Spleen (tissue), 11 donors: Measurements from ENCODE around the gene ZFAND4. TPM values are rescaled to one million over a fixed set of nuclear protein-coding genes. Genes with fewer than 3 reads are reported as not detected.

Experiments used
- DNase-seq: peaks from one replicate; pipeline ENCODE4 v3.0.0-alpha.2; 2020
- H3K27ac ChIP-seq, 8 donors: fragments of 200-600 bp; sonication (generic) in 7 of 8; 1 replicate in 4 of 8; 2 replicates in 4 of 8; pipeline versions ENCODE4 v1.5.0 to v1.8.0; 2016 to 2021; ENCODE audit warnings: inconsistent platforms in 4 of 8, mild to moderate bottlenecking in 4 of 8, moderate library complexity in 1 of 8
- H3K27me3 ChIP-seq, 7 donors: fragments of 200-600 bp; sonication (generic) in 6 of 7; replicated peaks in 1 of 7; 1 replicate in 4 of 7; 2 replicates in 3 of 7; pipeline versions ENCODE4 v1.5.0 to v1.8.0; 2016 to 2021; ENCODE audit warnings: inconsistent platforms in 3 of 7, mild to moderate bottlenecking in 1 of 7
- H3K36me3 ChIP-seq, 6 donors: fragments of 200-600 bp; sonication (generic) in 5 of 6; 1 replicate in 4 of 6; 2 replicates in 2 of 6; pipeline versions ENCODE4 v1.5.0 to v1.8.0; 2016 to 2021; ENCODE audit warnings: inconsistent platforms in 2 of 6
- H3K4me1 ChIP-seq, 6 donors: fragments of 200-600 bp; sonication (generic) in 5 of 6; 1 replicate in 3 of 6; 2 replicates in 3 of 6; pipeline versions ENCODE4 v1.5.0 to v1.8.0; 2016 to 2021; ENCODE audit warnings: inconsistent platforms in 3 of 6
- H3K4me3 ChIP-seq, 8 donors: fragments of 200-600 bp; sonication (generic) in 7 of 8; 1 replicate in 4 of 8; 2 replicates in 4 of 8; pipeline versions ENCODE4 v1.5.0 to v1.8.0; 2016 to 2021; ENCODE audit warnings: inconsistent platforms in 4 of 8, mild to moderate bottlenecking in 4 of 8, moderate library complexity in 2 of 8
- H3K9me3 ChIP-seq, 8 donors: fragments of 200-600 bp; sonication (generic) in 7 of 8; 1 replicate in 4 of 8; 2 replicates in 4 of 8; pipeline versions ENCODE4 v1.5.0 to v1.8.0; 2016 to 2021; ENCODE audit warnings: inconsistent platforms in 4 of 8
- CTCF ChIP-seq, 11 experiments: fragments of 200-600 bp in 7 of 11; fragments of 450-650 bp in 4 of 11; sonication (generic) in 4 of 11; IDR thresholded peaks in 8 of 11; conservative IDR thresholded peaks in 3 of 11; 1 replicate in 7 of 11; 2 replicates in 4 of 11; pipeline versions ENCODE4 v1.4.0 to v1.8.0; 2016 to 2021; ENCODE audit warnings: antibody characterized with exemption in 11 of 11, inconsistent platforms in 4 of 11, mild to moderate bottlenecking in 1 of 11
- POLR2A ChIP-seq, 3 donors: fragments of 450-650 bp; IDR thresholded peaks; one replicate each; pipeline ENCODE4 v1.5.1; 2017; ENCODE audit warnings: antibody characterized with exemption in 3 of 3, mild to moderate bottlenecking in 1 of 3
- POLR2AphosphoS5 ChIP-seq, 3 donors: sonication (generic); formaldehyde crosslinking; IDR thresholded peaks; one replicate each; pipeline ENCODE4 v1.5.1; 2017; ENCODE audit warnings: antibody characterized with exemption in 3 of 3
- WGBS, 5 donors: extraction: QIAGEN DNeasy Blood & Tissue Kit in 3 of 5; methylation state at CpG; one replicate each; pipeline versions ENCODE4 v1.1.5 to v1.1.7; 2013 to 2018; 5-methylcytosine and 5-hydroxymethylcytosine counted together
- intact Hi-C: fragments of 100-400 bp; cut with DNase I; formaldehyde crosslinking; loops from one replicate; pipeline ENCODE4 v1.15.0; 2023; ENCODE audit warnings: low total_unique reads
- polyA plus RNA-seq, 3 donors: library from polyadenylated mRNA; stranded (reverse); fragments of 200-250 nt; gene quantifications; one replicate each; pipeline ENCODE4 v1.2.1, GENCODE V29; 2013
- total RNA-seq, 7 donors: library from RNA; depleted of rRNA in 3 of 7; stranded (reverse); fragments of >200 nt in 3 of 7; fragmentation: NEBNext Ultra II Directional in 4 of 7; extraction: Animal tissue kit (Norgen Biotek cat#: 25700) in 4 of 7; gene quantifications; one replicate each; pipeline versions ENCODE4 v1.1.0 to v1.2.1, GENCODE V29; 2016 to 2021
- donor health status: healthy with polysubstance abuse.
- donor health status: DM: no; HTN: no; CAD: no; lungs with moderate emphysema.
- donor health status: DM: no; HTN: no; CAD: no.
- donor health status: Bipolar disorder and iron deficiency.
- donor health status: healthy.
- donor health status: DM: no; HTN: no; CAD: no.
- donor health status: DM: yes; HTN: yes; CAD: no.

The ZFAND4 gene
- total and polyA plus RNA-seq, 10 donors: 3.6 to 27.7 (median 18.4) TPM

GRCh38 chr10:45612741-45613140 is 59.8 kb downstream of the ZFAND4 start:
- Histone ChIP-seq H3K27me3 (no peaks in the 10 kb centered on the region), H3K9me3 (peaks cover 0 to 3% (median 0%) of the 10 kb centered on the region in 8 donors), H3K27ac (no peak overlapping the region), H3K4me3 (no peak overlapping the region), H3K36me3 (peaks cover 0 to 74% (median 13%) of the 10 kb centered on the region in 6 donors), H3K4me1 (no peaks in the 10 kb centered on the region)
- intact Hi-C loops: no loop called here
- TF ChIP-seq POLR2AphosphoS5 (IDR thresholded peaks at IDR 0.05) (no peak), POLR2A (IDR thresholded peaks at IDR 0.05) (no peak), CTCF (IDR thresholded peaks at IDR 0.05 in 8 of 11, conservative IDR thresholded peaks at IDR 0.05 in 3 of 11) (no peak)
- no peak for DNase-seq

- no peak for DNase-seq
- peaks cover 0 to 38% (median 6%) of the 10 kb centered on the region in 6 donors for H3K36me3 ChIP-seq
- TF ChIP-seq POLR2AphosphoS5 (IDR thresholded peaks at IDR 0.05) (no peak), CTCF (IDR thresholded peaks at IDR 0.05 in 8 of 11, conservative IDR thresholded peaks at IDR 0.05 in 3 of 11) (no peak), POLR2A (IDR thresholded peaks at IDR 0.05) (no peak)
- intact Hi-C loops: no loop called here
- no peaks in the 10 kb centered on the region for H3K4me1 ChIP-seq
- WGBS, 5 donors: 91 to 100% (median 100%) methylated on average over 1 of the region's 1 CpG
- H3K9me3 ChIP-seq: peaks cover 0 to 3% (median 0%) of the 10 kb centered on the region in 8 donors
- no peak overlapping the region for H3K27ac ChIP-seq
- no peaks in the 10 kb centered on the region for H3K27me3 ChIP-seq
- no peak overlapping the region for H3K4me3 ChIP-seq
Observed at GRCh38 chr10:45608052-45608451, 64.5 kb downstream of the ZFAND4 start.

GRCh38 chr10:45607276-45607675 is 65.3 kb downstream of the ZFAND4 start:
- no peaks in the 10 kb centered on the region for H3K4me1 ChIP-seq
- H3K9me3 ChIP-seq: peaks cover 0 to 3% (median 0%) of the 10 kb centered on the region in 8 donors
- H3K4me3 ChIP-seq: no peak overlapping the region
- no peaks in the 10 kb centered on the region for H3K27me3 ChIP-seq
- H3K36me3 ChIP-seq: peaks cover 0 to 30% (median 3%) of the 10 kb centered on the region in 6 donors
- DNase-seq: no peak
- no peak overlapping the region for H3K27ac ChIP-seq
- intact Hi-C loops: no loop called here
- 67 to 100% (median 82%) methylated on average over 1 of the region's 1 CpG for WGBS, 5 donors
- TF ChIP-seq POLR2A (IDR thresholded peaks at IDR 0.05): no peak
- TF ChIP-seq CTCF (IDR thresholded peaks at IDR 0.05 in 8 of 11, conservative IDR thresholded peaks at IDR 0.05 in 3 of 11): no peak
- TF ChIP-seq POLR2AphosphoS5 (IDR thresholded peaks at IDR 0.05): no peak

- peaks cover 0 to 28% (median 11%) of the 10 kb centered on the region in 7 donors for H3K27me3 ChIP-seq
- no peak overlapping the region for H3K4me3 ChIP-seq
- H3K27ac ChIP-seq: no peak overlapping the region
- peaks cover 0 to 8% (median 0%) of the 10 kb centered on the region in 6 donors for H3K4me1 ChIP-seq
- no peak for DNase-seq
- WGBS, 5 donors: 85 to 97% (median 93%) methylated on average over 4 of the region's 4 CpGs
- H3K9me3 ChIP-seq: peaks cover 0 to 14% (median 7%) of the 10 kb centered on the region in 8 donors
- intact Hi-C loops: no loop called here
- TF ChIP-seq POLR2A (IDR thresholded peaks at IDR 0.05) (no peak), CTCF (IDR thresholded peaks at IDR 0.05 in 8 of 11, conservative IDR thresholded peaks at IDR 0.05 in 3 of 11) (no peak), POLR2AphosphoS5 (IDR thresholded peaks at IDR 0.05) (no peak)
- H3K36me3 ChIP-seq: no peaks in the 10 kb centered on the region
Observed at GRCh38 chr10:45602836-45603235, 69.7 kb downstream of the ZFAND4 start.
